GM21825 (cell line): ENCODE data around the gene BRWD1.
"Not testable (repeated sequence)": the region's sequence is repeated elsewhere in the genome, so short reads cannot be mapped to it uniquely, and the experiment has no call there.

Experiments
- ATAC-seq: cut with Tn5 transposase; IDR thresholded peaks from one replicate; pipeline ENCODE4 v1.9.1; 2021; ENCODE audit warnings: mild to moderate bottlenecking, moderate library complexity; ENCODE audit not compliant: unreplicated experiment

BRWD1 gene

GRCh38 chr21:39137248-39138178 lies 175.9 kb downstream of the BRWD1 start:
- ATAC-seq = no peak

GRCh38 chr21:39136711-39137110 lies 176.7 kb downstream of the BRWD1 start:
- no peak for ATAC-seq

DNA sequence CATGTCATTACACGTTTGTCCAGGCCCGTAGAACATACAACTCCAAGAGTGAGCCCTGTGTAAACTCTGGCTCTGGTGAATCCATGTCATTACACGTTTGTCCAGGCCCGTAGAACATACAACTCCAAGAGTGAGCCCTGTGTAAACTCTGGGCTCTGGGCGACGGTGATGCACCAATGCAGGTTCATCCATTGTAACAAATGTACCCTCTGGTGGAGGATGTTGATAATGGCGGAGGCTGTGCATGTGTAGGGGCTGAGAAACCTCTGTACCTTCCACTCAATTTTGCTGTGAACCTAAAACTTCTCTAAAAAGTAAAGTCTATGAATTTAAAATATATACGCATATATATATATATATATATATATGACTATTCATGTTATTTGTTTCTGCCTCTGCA lies 177.3 kb downstream of the BRWD1 start:
- not testable (repeated sequence) for ATAC-seq

GRCh38 chr21:39134288-39134810 lies 179.1 kb downstream of the BRWD1 start:
- no peak for ATAC-seq
